Measurements from ENCODE around the gene PRSS35.
A peak's percentile ranks its signal among the peaks of the same experiment; 100 is the strongest.

PRSS35 gene

DNA sequence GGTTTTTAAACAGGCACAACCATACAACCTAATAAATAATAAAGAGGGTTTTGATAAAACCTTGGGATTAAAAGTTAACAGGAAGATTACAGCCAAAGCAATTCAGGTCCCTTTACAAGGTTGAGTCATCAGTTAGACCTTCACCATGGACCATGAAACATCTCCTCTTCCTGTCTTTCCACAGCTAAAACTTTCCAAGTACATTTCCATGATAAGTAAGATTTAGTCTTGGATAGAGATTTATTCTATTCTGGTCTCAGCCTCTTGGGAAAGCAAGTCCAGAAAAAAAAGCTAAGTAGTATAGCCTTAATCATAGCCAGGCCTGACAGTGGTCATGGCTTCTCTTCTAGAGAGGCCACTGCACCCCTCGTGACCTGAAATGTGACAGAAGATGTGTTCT, 2.9 kb upstream of the PRSS35 start:
- H4K5ac ChIP-seq (ENCODE audit: low read length), result no peak overlapping the region
- H3K79me2 ChIP-seq (ENCODE audit: control insufficient read depth, insufficient read depth, low read length), result no peaks in the 10 kb centered on the region
- WGBS (ENCODE audit: extremely low coverage, insufficient coverage, low lambda C conversion rate), result no CpG with 5 or more reads among the region's 1 CpG
- no peak overlapping the region for H3K23ac ChIP-seq (ENCODE audit: low read length)
- no peaks in the 10 kb centered on the region for H3K4me1 ChIP-seq (ENCODE audit: control insufficient read depth, low read depth, low read length)
- H3K27me3 ChIP-seq (ENCODE audit: insufficient read depth, low read length, poor library complexity), result no peaks in the 10 kb centered on the region
- H3K79me1 ChIP-seq (ENCODE audit: low read length), result no peaks in the 10 kb centered on the region
- no peak overlapping the region for H3K18ac ChIP-seq (ENCODE audit: low read length)
- H3K56ac ChIP-seq (ENCODE audit: low read length), result no peak overlapping the region
- H2BK15ac ChIP-seq (replicated peaks; ENCODE audit: low read depth), result peak overlapping the region; percentile 27
- H3K27ac ChIP-seq (ENCODE audit: low read depth, low read length), result no peak overlapping the region
- no peak overlapping the region for H2BK120ac ChIP-seq (ENCODE audit: low read depth, low read length)
- H3K36me3 ChIP-seq (ENCODE audit: control insufficient read depth, insufficient read depth, low read length), result no peaks in the 10 kb centered on the region
- H3K4me3 ChIP-seq (ENCODE audit: low read length), result no peak overlapping the region
- no peak overlapping the region for H3K4ac ChIP-seq (ENCODE audit: low read depth, low read length)
- no peak for DNase-seq
- H4K8ac ChIP-seq (ENCODE audit: low read depth, low read length), result no peak overlapping the region
- H2BK5ac ChIP-seq (ENCODE audit: low read length), result no peak overlapping the region
- no peak overlapping the region for H3K9ac ChIP-seq (ENCODE audit: low read length)
- no peak overlapping the region for H3K4me2 ChIP-seq (ENCODE audit: low read length)
- no peak overlapping the region for H2AK5ac ChIP-seq (ENCODE audit: low read length)

DNA sequence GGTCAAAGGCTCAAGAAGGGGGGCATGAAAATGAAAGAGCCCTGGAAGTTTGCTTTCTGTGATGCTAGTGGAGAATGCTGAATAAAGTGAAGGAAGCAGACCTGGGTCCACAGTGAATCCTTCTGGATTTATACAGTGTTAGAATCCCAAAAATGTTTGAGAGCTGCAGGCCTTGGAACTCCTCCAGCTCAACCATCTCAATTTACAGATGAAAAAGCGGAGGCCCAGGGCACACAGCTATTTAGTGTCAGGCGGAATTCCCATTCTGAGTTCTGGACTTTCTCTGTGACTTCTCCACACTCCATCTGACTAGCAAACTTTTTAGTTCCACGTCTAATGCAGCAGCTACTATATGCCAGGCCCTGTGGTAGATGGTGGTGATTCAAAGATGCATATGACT, 1.5 kb upstream of the PRSS35 start:
- no peak overlapping the region for H3K4me2 ChIP-seq (ENCODE audit: low read length)
- no peaks in the 10 kb centered on the region for H3K27me3 ChIP-seq (ENCODE audit: insufficient read depth, low read length, poor library complexity)
- no peak for DNase-seq
- H2BK15ac ChIP-seq (replicated peaks; ENCODE audit: low read depth), result no peak overlapping the region
- H3K79me2 ChIP-seq (ENCODE audit: control insufficient read depth, insufficient read depth, low read length), result no peaks in the 10 kb centered on the region
- H3K79me1 ChIP-seq (ENCODE audit: low read length), result no peaks in the 10 kb centered on the region
- H3K4me3 ChIP-seq (ENCODE audit: low read length), result no peak overlapping the region
- no peak overlapping the region for H2BK5ac ChIP-seq (ENCODE audit: low read length)
- no peak overlapping the region for H3K4ac ChIP-seq (ENCODE audit: low read depth, low read length)
- no peak overlapping the region for H3K18ac ChIP-seq (ENCODE audit: low read length)
- H4K8ac ChIP-seq (ENCODE audit: low read depth, low read length), result no peak overlapping the region
- no peaks in the 10 kb centered on the region for H3K36me3 ChIP-seq (ENCODE audit: control insufficient read depth, insufficient read depth, low read length)
- no CpG with 5 or more reads among the region's 3 CpGs for whole genome bisulfite sequencing (ENCODE audit: extremely low coverage, insufficient coverage, low lambda C conversion rate)
- no peak overlapping the region for H2BK120ac ChIP-seq (ENCODE audit: low read depth, low read length)
- H3K9ac ChIP-seq (ENCODE audit: low read length), result no peak overlapping the region
- H3K56ac ChIP-seq (ENCODE audit: low read length), result no peak overlapping the region
- no peak overlapping the region for H2AK5ac ChIP-seq (ENCODE audit: low read length)
- H4K5ac ChIP-seq (ENCODE audit: low read length), result no peak overlapping the region
- H3K4me1 ChIP-seq (ENCODE audit: control insufficient read depth, low read depth, low read length), result no peaks in the 10 kb centered on the region
- H3K27ac ChIP-seq (ENCODE audit: low read depth, low read length), result no peak overlapping the region
- H3K23ac ChIP-seq (ENCODE audit: low read length), result no peak overlapping the region

DNA sequence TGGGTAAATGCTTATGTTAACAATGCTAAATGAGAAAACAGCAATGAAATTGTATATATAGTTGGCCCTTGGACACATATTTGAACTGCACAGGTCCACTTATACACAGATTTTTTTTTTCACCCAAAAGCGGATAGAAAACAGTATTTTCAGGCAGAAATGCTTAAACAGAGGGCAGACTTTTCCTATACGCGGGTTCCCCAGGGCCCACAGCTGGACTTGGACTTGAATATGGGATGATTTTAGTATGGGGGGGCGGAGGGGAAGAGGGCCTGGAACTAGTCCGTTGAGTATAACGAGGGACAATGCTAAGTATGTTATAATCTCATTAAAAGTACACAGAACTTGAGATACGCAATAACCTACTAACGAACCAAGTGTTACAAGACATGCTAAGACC, 1.1 kb upstream of the PRSS35 start:
- no CpG with 5 or more reads among the region's 8 CpGs for WGBS (ENCODE audit: extremely low coverage, insufficient coverage, low lambda C conversion rate)

DNA sequence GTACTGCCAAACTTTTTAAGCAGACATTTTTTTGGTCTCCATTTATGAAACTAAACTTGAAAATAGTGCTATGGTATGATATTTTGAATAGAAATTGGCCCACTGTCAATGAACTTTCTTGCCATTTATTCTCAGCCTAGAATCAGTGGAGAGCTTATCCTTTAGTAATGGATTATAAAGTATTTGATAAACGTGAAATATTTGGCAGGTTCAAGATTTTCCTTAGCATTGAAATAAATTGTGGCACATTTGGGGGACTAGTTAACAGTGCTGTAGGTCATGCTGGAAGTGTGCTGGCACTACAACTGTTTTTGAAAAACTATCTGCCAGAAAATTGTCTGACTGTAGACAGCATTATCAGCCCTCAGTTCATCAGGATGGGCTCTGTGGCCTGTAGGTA, 2.1 kb downstream of the PRSS35 start:
- Histone ChIP-seq H3K27ac (ENCODE audit: low read depth, low read length) (no peak overlapping the region), H3K4me1 (ENCODE audit: control insufficient read depth, low read depth, low read length) (no peaks in the 10 kb centered on the region), H3K79me2 (ENCODE audit: control insufficient read depth, insufficient read depth, low read length) (no peaks in the 10 kb centered on the region), H2BK15ac (replicated peaks; ENCODE audit: low read depth) (no peak overlapping the region), H2BK5ac (ENCODE audit: low read length) (no peak overlapping the region), H3K79me1 (ENCODE audit: low read length) (no peaks in the 10 kb centered on the region), H3K27me3 (ENCODE audit: insufficient read depth, low read length, poor library complexity) (no peaks in the 10 kb centered on the region), H3K4me3 (ENCODE audit: low read length) (no peak overlapping the region), H3K4me2 (ENCODE audit: low read length) (no peak overlapping the region), H3K56ac (ENCODE audit: low read length) (no peak overlapping the region), H4K5ac (ENCODE audit: low read length) (no peak overlapping the region), H4K8ac (ENCODE audit: low read depth, low read length) (no peak overlapping the region), H3K9ac (ENCODE audit: low read length) (no peak overlapping the region), H2BK120ac (ENCODE audit: low read depth, low read length) (no peak overlapping the region), H2AK5ac (ENCODE audit: low read length) (no peak overlapping the region), H3K23ac (ENCODE audit: low read length) (no peak overlapping the region), H3K18ac (ENCODE audit: low read length) (no peak overlapping the region), H3K4ac (ENCODE audit: low read depth, low read length) (no peak overlapping the region), H3K36me3 (ENCODE audit: control insufficient read depth, insufficient read depth, low read length) (no peaks in the 10 kb centered on the region)
- DNase-seq, result no peak
- WGBS (ENCODE audit: extremely low coverage, insufficient coverage, low lambda C conversion rate), result no CpG with 5 or more reads among the region's 1 CpG

More for the DNA sequence above, 1.1 kb upstream of the PRSS35 start:
- Histone ChIP-seq H3K4me3 (ENCODE audit: low read length) (no peak overlapping the region), H3K27me3 (ENCODE audit: insufficient read depth, low read length, poor library complexity) (no peaks in the 10 kb centered on the region), H3K4ac (ENCODE audit: low read depth, low read length) (no peak overlapping the region), H3K79me2 (ENCODE audit: control insufficient read depth, insufficient read depth, low read length) (no peaks in the 10 kb centered on the region), H3K18ac (ENCODE audit: low read length) (no peak overlapping the region), H3K9ac (ENCODE audit: low read length) (no peak overlapping the region), H3K4me1 (ENCODE audit: control insufficient read depth, low read depth, low read length) (no peaks in the 10 kb centered on the region), H3K56ac (ENCODE audit: low read length) (no peak overlapping the region), H3K79me1 (ENCODE audit: low read length) (no peaks in the 10 kb centered on the region), H2BK15ac (replicated peaks; ENCODE audit: low read depth) (peak overlapping the region; percentile 85), H3K23ac (ENCODE audit: low read length) (no peak overlapping the region), H4K5ac (ENCODE audit: low read length) (no peak overlapping the region), H2BK120ac (ENCODE audit: low read depth, low read length) (no peak overlapping the region), H2BK5ac (ENCODE audit: low read length) (no peak overlapping the region), H3K27ac (ENCODE audit: low read depth, low read length) (no peak overlapping the region), H2AK5ac (ENCODE audit: low read length) (no peak overlapping the region), H3K36me3 (ENCODE audit: control insufficient read depth, insufficient read depth, low read length) (no peaks in the 10 kb centered on the region), H3K4me2 (ENCODE audit: low read length) (no peak overlapping the region), H4K8ac (ENCODE audit: low read depth, low read length) (no peak overlapping the region)
- no peak for DNase-seq

GRCh38 chr6:83514866-83515466, 2.6 kb downstream of the PRSS35 start:
- Histone ChIP-seq H3K79me2 (ENCODE audit: control insufficient read depth, insufficient read depth, low read length) (no peaks in the 10 kb centered on the region), H3K36me3 (ENCODE audit: control insufficient read depth, insufficient read depth, low read length) (no peaks in the 10 kb centered on the region)
- peak; percentile 68 for DNase-seq

DNA sequence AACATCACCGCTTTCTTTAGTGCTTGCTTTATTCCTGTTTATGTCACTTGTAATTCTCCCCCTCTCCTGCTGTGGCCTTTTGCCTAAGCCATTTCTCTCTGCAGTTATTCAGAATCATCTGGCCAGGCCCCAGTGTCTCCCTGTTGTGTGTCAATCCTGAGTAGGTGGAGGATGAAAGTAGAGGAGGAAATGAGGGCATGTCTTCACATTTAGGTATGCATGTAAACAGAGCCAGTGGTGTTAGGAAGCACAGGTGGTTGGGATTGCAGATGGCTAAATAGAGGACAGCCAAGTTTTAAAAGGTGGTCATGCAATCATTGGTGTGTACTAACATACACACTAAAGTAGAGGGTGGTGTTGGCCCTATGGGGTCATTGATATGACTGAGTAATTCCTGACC, 5.2 kb downstream of the PRSS35 start:
- Histone ChIP-seq H2BK15ac (replicated peaks; ENCODE audit: low read depth) (no peak overlapping the region), H3K4ac (ENCODE audit: low read depth, low read length) (no peak overlapping the region), H3K4me3 (ENCODE audit: low read length) (no peak overlapping the region)

More at GRCh38 chr6:83514866-83515466, 2.6 kb downstream of the PRSS35 start:
- Histone ChIP-seq H3K4me3 (ENCODE audit: low read length) (no peak overlapping the region), H2BK120ac (ENCODE audit: low read depth, low read length) (no peak overlapping the region), H3K18ac (ENCODE audit: low read length) (no peak overlapping the region), H3K79me1 (ENCODE audit: low read length) (no peaks in the 10 kb centered on the region), H4K5ac (ENCODE audit: low read length) (no peak overlapping the region), H3K9ac (ENCODE audit: low read length) (no peak overlapping the region), H2BK15ac (replicated peaks; ENCODE audit: low read depth) (no peak overlapping the region), H2BK5ac (ENCODE audit: low read length) (no peak overlapping the region), H2AK5ac (ENCODE audit: low read length) (no peak overlapping the region), H3K4me1 (ENCODE audit: control insufficient read depth, low read depth, low read length) (no peaks in the 10 kb centered on the region), H3K27ac (ENCODE audit: low read depth, low read length) (no peak overlapping the region), H3K4me2 (ENCODE audit: low read length) (no peak overlapping the region), H3K27me3 (ENCODE audit: insufficient read depth, low read length, poor library complexity) (no peaks in the 10 kb centered on the region), H3K23ac (ENCODE audit: low read length) (no peak overlapping the region), H4K8ac (ENCODE audit: low read depth, low read length) (no peak overlapping the region), H3K56ac (ENCODE audit: low read length) (no peak overlapping the region), H3K4ac (ENCODE audit: low read depth, low read length) (no peak overlapping the region)
- WGBS (ENCODE audit: extremely low coverage, insufficient coverage, low lambda C conversion rate), result 100% methylated on average over 1 of the region's 4 CpGs

More for the DNA sequence above, 5.2 kb downstream of the PRSS35 start:
- no peak overlapping the region for H3K9ac ChIP-seq (ENCODE audit: low read length)
- no peak overlapping the region for H3K27ac ChIP-seq (ENCODE audit: low read depth, low read length)
- H3K56ac ChIP-seq (ENCODE audit: low read length), result no peak overlapping the region
- WGBS (ENCODE audit: extremely low coverage, insufficient coverage, low lambda C conversion rate), result no CpG with 5 or more reads among the region's 1 CpG
- no peak overlapping the region for H3K18ac ChIP-seq (ENCODE audit: low read length)
- H3K4me1 ChIP-seq (ENCODE audit: control insufficient read depth, low read depth, low read length), result no peaks in the 10 kb centered on the region
- no peak overlapping the region for H3K4me2 ChIP-seq (ENCODE audit: low read length)
- no peak overlapping the region for H2AK5ac ChIP-seq (ENCODE audit: low read length)
- H4K5ac ChIP-seq (ENCODE audit: low read length), result no peak overlapping the region
- H2BK5ac ChIP-seq (ENCODE audit: low read length), result no peak overlapping the region
- H3K27me3 ChIP-seq (ENCODE audit: insufficient read depth, low read length, poor library complexity), result no peaks in the 10 kb centered on the region
- no peaks in the 10 kb centered on the region for H3K36me3 ChIP-seq (ENCODE audit: control insufficient read depth, insufficient read depth, low read length)
- peak; percentile 29 for DNase-seq
- no peak overlapping the region for H3K23ac ChIP-seq (ENCODE audit: low read length)
- no peaks in the 10 kb centered on the region for H3K79me2 ChIP-seq (ENCODE audit: control insufficient read depth, insufficient read depth, low read length)
- no peaks in the 10 kb centered on the region for H3K79me1 ChIP-seq (ENCODE audit: low read length)
- H2BK120ac ChIP-seq (ENCODE audit: low read depth, low read length), result no peak overlapping the region
- H4K8ac ChIP-seq (ENCODE audit: low read depth, low read length), result no peak overlapping the region
